Stimulated activated CD8-positive, alpha-beta memory T cell treated with anti-CD3 and anti-CD28 coated beads, Interleukin-7, amount 100 ng/mL, for 24 hours (primary cell): Measurements from ENCODE around the gene FBXW12.
"Not testable (repeated sequence)": the region's sequence is repeated elsewhere in the genome, so short reads cannot be mapped to it uniquely, and the experiment has no call there.

Source experiments
- DNase-seq: peaks from one replicate; pipeline ENCODE4 v3.0.0-alpha.2; 2020; ENCODE audit warnings: low read depth

The FBXW12 gene

GRCh38 chr3:48371651-48372376 lies at the start of gene FBXW12:
FBXW12 (plus strand) TSS chr3:48372219; CDS start chr3:48372768, 549 bp downstream.
- DNase-seq = no peak

- not testable (repeated sequence) for DNase-seq
Observed at GRCh38 chr3:48331706-48332435, 40.1 kb upstream of the FBXW12 start.

- not testable (repeated sequence) for DNase-seq
Observed at GRCh38 chr3:48333346-48334245, 38.4 kb upstream of the FBXW12 start, which contains the start of gene SPINK8. SPINK8 (minus strand) TSS chr3:48333661; CDS start chr3:48328341, 5,320 bp downstream.

- DNase-seq = no peak
Observed at GRCh38 chr3:48334605-48335004, 37.4 kb upstream of the FBXW12 start.

- DNase-seq = not testable (repeated sequence)
Observed at GRCh38 chr3:48335286-48335685, 36.7 kb upstream of the FBXW12 start.

- not testable (repeated sequence) for DNase-seq
Observed at GRCh38 chr3:48337536-48337935, 34.5 kb upstream of the FBXW12 start.

- DNase-seq = no peak
Observed at GRCh38 chr3:48338635-48339034, 33.4 kb upstream of the FBXW12 start.

- no peak for DNase-seq
Observed at GRCh38 chr3:48343432-48343831, 28.6 kb upstream of the FBXW12 start.

- DNase-seq = no peak
Observed at GRCh38 chr3:48344867-48345507, 27.0 kb upstream of the FBXW12 start.

- DNase-seq = no peak
Observed at GRCh38 chr3:48345946-48346572, 26.0 kb upstream of the FBXW12 start.

GRCh38 chr3:48347500-48347899 lies 24.5 kb upstream of the FBXW12 start:
- DNase-seq = no peak

GRCh38 chr3:48352546-48352945 lies 19.5 kb upstream of the FBXW12 start:
- no peak for DNase-seq

GRCh38 chr3:48353987-48354386 lies 18.0 kb upstream of the FBXW12 start:
- no peak for DNase-seq

- DNase-seq = no peak
Observed at GRCh38 chr3:48356419-48356818, 15.6 kb upstream of the FBXW12 start.

- DNase-seq = no peak
Observed at GRCh38 chr3:48361928-48362327, 10.1 kb upstream of the FBXW12 start.

- no peak for DNase-seq
Observed at GRCh38 chr3:48364840-48365239, 7.2 kb upstream of the FBXW12 start.

- DNase-seq = no peak
Observed at GRCh38 chr3:48367201-48367600, 4.8 kb upstream of the FBXW12 start.

GRCh38 chr3:48369693-48370332 lies 2.2 kb upstream of the FBXW12 start:
- DNase-seq = no peak

GRCh38 chr3:48370333-48370713 lies 1.7 kb upstream of the FBXW12 start:
- DNase-seq = no peak

- no peak for DNase-seq
Observed at GRCh38 chr3:48372377-48372770, 355 bp downstream of the FBXW12 start.
